NB4 (cell line): ENCODE results near the gene ULBP2.
"Not testable (repeated sequence)": the region's sequence is repeated elsewhere in the genome, so short reads cannot be mapped to it uniquely, and the experiment has no call there.

Experiments used
- DNase-seq: peaks from one replicate; pipeline ENCODE4 v3.0.0; 2010; ENCODE audit warnings: low read depth
- H3K4me3 ChIP-seq: one replicate; pipeline ENCODE4 v1.5.1; 2011; ENCODE audit warnings: mild to moderate bottlenecking, low read depth, low read length, moderate library complexity
- CTCF ChIP-seq: IDR thresholded peaks from one replicate; pipeline ENCODE4 v1.5.1; 2012; ENCODE audit warnings: low read depth, low read length
- MAX ChIP-seq: IDR thresholded peaks from 2 replicates; pipeline ENCODE4 v1.6.1; 2011; ENCODE audit warnings: low read depth, low read length
- MYC ChIP-seq: IDR thresholded peaks from 2 replicates; pipeline ENCODE4 v1.6.1; 2011; ENCODE audit warnings: low read depth, low read length
- POLR2A ChIP-seq: IDR thresholded peaks from 2 replicates; pipeline ENCODE4 v1.6.1; 2011; ENCODE audit warnings: mild to moderate bottlenecking; ENCODE audit not compliant: insufficient read length; ENCODE audit errors: extremely low read depth

Gene ULBP2

GRCh38 chr6:149938571-149939355 is 3.1 kb upstream of the ULBP2 start:
- H3K4me3 ChIP-seq, result no peak overlapping the region
- no peak for DNase-seq
- no peak for TF ChIP-seq CTCF
- TF ChIP-seq MAX, result no peak
- no peak for TF ChIP-seq POLR2A
- TF ChIP-seq MYC, result no peak

GRCh38 chr6:149939356-149939648 is 2.5 kb upstream of the ULBP2 start:
- TF ChIP-seq MAX, result no peak
- no peak for TF ChIP-seq CTCF
- no peak for TF ChIP-seq MYC
- TF ChIP-seq POLR2A, result no peak
- H3K4me3 ChIP-seq, result no peak overlapping the region
- no peak for DNase-seq

- TF ChIP-seq MYC, result no peak
- TF ChIP-seq CTCF, result no peak
- no peak for TF ChIP-seq MAX
- no peak for TF ChIP-seq POLR2A
- no peak overlapping the region for H3K4me3 ChIP-seq
- DNase-seq, result no peak
These were observed 1.7 kb upstream of the ULBP2 start for GRCh38 chr6:149939909-149940671.

- DNase-seq, result no peak
- TF ChIP-seq POLR2A, result no peak
- no peak for TF ChIP-seq CTCF
- H3K4me3 ChIP-seq, result no peak overlapping the region
These were observed 1.2 kb upstream of the ULBP2 start for GRCh38 chr6:149940672-149940982.

- no peak overlapping the region for H3K4me3 ChIP-seq
- TF ChIP-seq MAX (no peak), CTCF (no peak), MYC (no peak), POLR2A (no peak)
- no peak for DNase-seq
These were observed 631 bp downstream of the ULBP2 start for GRCh38 chr6:149942461-149942829.

- DNase-seq, H3K4me3 ChIP-seq: not testable (repeated sequence)
These were observed 1.5 kb downstream of the ULBP2 start for GRCh38 chr6:149943321-149943720.

GRCh38 chr6:149945276-149945675 is 3.5 kb downstream of the ULBP2 start:
- not testable (repeated sequence) for DNase-seq, H3K4me3 ChIP-seq

- DNase-seq, result not testable (repeated sequence)
These were observed 4.8 kb downstream of the ULBP2 start for GRCh38 chr6:149946631-149947030.

GRCh38 chr6:149947533-149947932 is 5.7 kb downstream of the ULBP2 start:
- not testable (repeated sequence) for H3K4me3 ChIP-seq, DNase-seq

More at GRCh38 chr6:149946631-149947030, 4.8 kb downstream of the ULBP2 start:
- not testable (repeated sequence) for H3K4me3 ChIP-seq
